PC-9 (cell line): ENCODE data around the gene TMEM63B. TPM values are rescaled to one million over a fixed set of nuclear protein-coding genes. Genes with fewer than 3 reads are reported as not detected.

ENCODE experiments used
- BruUV-seq: library from RNA; stranded (reverse); fragments of 400-500 nt; replicated peaks from 2 replicates; lab custom pipeline; 2021; lab: Mats Ljungman, UMichigan
- CTCF ChIA-PET: fragments of 300-600 bp; sonication (Branson Sonifier 250); formaldehyde crosslinking; loops from one replicate; lab custom pipeline; 2022; ENCODE audit warnings: antibody characterized with exemption; lab: Charles Lee
- POLR2A ChIA-PET: fragments of 300-600 bp; sonication (Branson Sonifier 250); formaldehyde crosslinking; loops from one replicate; lab custom pipeline; 2022; ENCODE audit warnings: antibody characterized with exemption; ENCODE audit not compliant: unreplicated experiment; lab: Charles Lee
- DNase-seq, 2 experiments: peaks; one replicate each; pipeline versions ENCODE4 v3.0.0 to v3.0.0-alpha.2; 2015 to 2022; ENCODE audit warnings: mixed read lengths in 1 of 2
- H2AFZ ChIP-seq: fragments of 200-600 bp; sonication (generic); 2 replicates; pipeline ENCODE4 v1.8.1; 2017; ENCODE audit warnings: antibody characterized with exemption
- H3F3A ChIP-seq: fragments of 200-600 bp; sonication (generic); 2 replicates; pipeline ENCODE4 v1.8.1; 2017; ENCODE audit warnings: antibody characterized with exemption, mild to moderate bottlenecking, low read depth; ENCODE audit not compliant: insufficient read depth
- H3K27ac ChIP-seq: fragments of 200-600 bp; sonication (generic); 2 replicates; pipeline ENCODE4 v1.6.1; 2016; ENCODE audit warnings: mixed run types
- H3K27me3 ChIP-seq: fragments of 200-600 bp; sonication (generic); 2 replicates; pipeline ENCODE4 v1.6.1; 2016; ENCODE audit warnings: low read depth, mixed run types; ENCODE audit not compliant: insufficient read depth
- H3K36me3 ChIP-seq: fragments of 200-600 bp; sonication (generic); 2 replicates; pipeline ENCODE4 v1.6.1; 2016; ENCODE audit warnings: low read depth, mixed run types
- H3K4me1 ChIP-seq: fragments of 200-600 bp; sonication (generic); replicated peaks from 2 replicates; pipeline ENCODE4 v1.6.1; 2016; ENCODE audit warnings: mixed run types; ENCODE audit not compliant: insufficient read depth
- H3K4me2 ChIP-seq: fragments of 200-600 bp; sonication (generic); 2 replicates; pipeline ENCODE4 v1.6.1; 2017; ENCODE audit warnings: mixed run types
- H3K4me3 ChIP-seq: fragments of 200-600 bp; sonication (generic); 2 replicates; pipeline ENCODE4 v1.6.1; 2016; ENCODE audit warnings: mixed run types
- H3K79me2 ChIP-seq: fragments of 200-600 bp; sonication (generic); 2 replicates; pipeline ENCODE4 v1.6.1; 2017; ENCODE audit warnings: low read depth, mixed run types
- H3K9me2 ChIP-seq: fragments of 200-600 bp; sonication (generic); 2 replicates; pipeline ENCODE4 v1.8.1; 2017; ENCODE audit warnings: mild to moderate bottlenecking; ENCODE audit not compliant: insufficient read depth
- H3K9me3 ChIP-seq: fragments of 200-600 bp; sonication (generic); 2 replicates; pipeline ENCODE4 v1.8.1; 2016; ENCODE audit warnings: low read depth; ENCODE audit not compliant: insufficient read depth
- H4K20me1 ChIP-seq: fragments of 200-600 bp; sonication (generic); 2 replicates; pipeline ENCODE4 v1.8.1; 2017; ENCODE audit not compliant: insufficient read depth
- EZH2 ChIP-seq: fragments of 200-600 bp; sonication (generic); IDR thresholded peaks from 2 replicates; pipeline ENCODE4 v1.8.0; 2017; ENCODE audit warnings: antibody characterized with exemption, low read depth
- intact Hi-C: fragments of 100-400 bp; cut with micrococcal nuclease; formaldehyde crosslinking; loops from one replicate; pipeline ENCODE4 v1.10.0; 2022; ENCODE audit not compliant: unreplicated experiment
- total RNA-seq: library from RNA; stranded (reverse); gene quantifications from 2 replicates; pipeline ENCODE4 v1.2.3, GENCODE V29; 2021
- TF ChIP-seq, protein P1 (sequence below): fragments of 200-600 bp; sonication (generic); conservative IDR thresholded peaks from 2 replicates; pipeline ENCODE4 v1.6.1; 2017; ENCODE audit warnings: mixed run types, antibody characterized with exemption, mild to moderate bottlenecking, moderate library complexity

TMEM63B gene
- total RNA-seq, 1 experiment from 2014 or later: 38.5 TPM

DNA sequence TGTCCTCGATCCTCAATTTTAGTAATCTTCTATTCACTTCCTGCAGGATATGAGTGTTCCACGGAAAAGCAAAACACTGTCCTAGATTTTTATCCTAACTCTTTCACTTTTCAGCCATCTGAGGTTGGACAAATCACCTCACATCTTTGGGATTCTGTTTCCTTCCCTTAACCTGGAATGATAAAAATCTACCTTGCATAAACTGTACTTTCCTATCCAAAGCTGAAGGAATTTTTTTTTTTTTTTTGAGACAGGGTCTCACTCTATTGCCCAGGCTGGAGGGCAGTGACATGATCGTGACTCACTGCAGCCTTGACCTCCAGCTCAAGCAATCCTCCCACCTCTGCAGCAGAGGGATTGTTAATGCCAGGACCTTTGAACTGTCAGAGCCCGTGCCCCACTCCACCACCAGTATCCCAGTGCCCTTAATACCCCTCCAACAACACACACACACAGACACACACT lies 51.8 kb downstream of the TMEM63B start:
- Histone ChIP-seq H3F3A (peaks cover 15% of the 10 kb centered on the region; the same call in 1 of the 2 replicates), H3K27me3 (no peaks in the 10 kb centered on the region), H3K4me1 (no peaks in the 10 kb centered on the region), H3K36me3 (no peaks in the 10 kb centered on the region), H3K4me3 (no peak overlapping the region), H4K20me1 (no peaks in the 10 kb centered on the region), H3K9me3 (no peaks in the 10 kb centered on the region), H3K9me2 (no peaks in the 10 kb centered on the region), H3K79me2 (no peaks in the 10 kb centered on the region), H3K27ac (no peak overlapping the region), H2AFZ (no peak overlapping the region), H3K4me2 (no peak overlapping the region)
- CTCF ChIA-PET: no interaction called here
- DNase-seq: no peak
- BruUV-seq: no TSS peak
- POLR2A ChIA-PET: interaction anchor here (0.6 kb wide), 1 partner anchor 52 kb away, joined by 3 read pairs; the partner anchor contains the start of genes MRPL14 and TMEM63B
- TF ChIP-seq EZH2: no peak
- TF ChIP-seq, protein P1, sequence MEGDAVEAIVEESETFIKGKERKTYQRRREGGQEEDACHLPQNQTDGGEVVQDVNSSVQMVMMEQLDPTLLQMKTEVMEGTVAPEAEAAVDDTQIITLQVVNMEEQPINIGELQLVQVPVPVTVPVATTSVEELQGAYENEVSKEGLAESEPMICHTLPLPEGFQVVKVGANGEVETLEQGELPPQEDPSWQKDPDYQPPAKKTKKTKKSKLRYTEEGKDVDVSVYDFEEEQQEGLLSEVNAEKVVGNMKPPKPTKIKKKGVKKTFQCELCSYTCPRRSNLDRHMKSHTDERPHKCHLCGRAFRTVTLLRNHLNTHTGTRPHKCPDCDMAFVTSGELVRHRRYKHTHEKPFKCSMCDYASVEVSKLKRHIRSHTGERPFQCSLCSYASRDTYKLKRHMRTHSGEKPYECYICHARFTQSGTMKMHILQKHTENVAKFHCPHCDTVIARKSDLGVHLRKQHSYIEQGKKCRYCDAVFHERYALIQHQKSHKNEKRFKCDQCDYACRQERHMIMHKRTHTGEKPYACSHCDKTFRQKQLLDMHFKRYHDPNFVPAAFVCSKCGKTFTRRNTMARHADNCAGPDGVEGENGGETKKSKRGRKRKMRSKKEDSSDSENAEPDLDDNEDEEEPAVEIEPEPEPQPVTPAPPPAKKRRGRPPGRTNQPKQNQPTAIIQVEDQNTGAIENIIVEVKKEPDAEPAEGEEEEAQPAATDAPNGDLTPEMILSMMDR: no peak
- intact Hi-C loops: no loop called here

DNA sequence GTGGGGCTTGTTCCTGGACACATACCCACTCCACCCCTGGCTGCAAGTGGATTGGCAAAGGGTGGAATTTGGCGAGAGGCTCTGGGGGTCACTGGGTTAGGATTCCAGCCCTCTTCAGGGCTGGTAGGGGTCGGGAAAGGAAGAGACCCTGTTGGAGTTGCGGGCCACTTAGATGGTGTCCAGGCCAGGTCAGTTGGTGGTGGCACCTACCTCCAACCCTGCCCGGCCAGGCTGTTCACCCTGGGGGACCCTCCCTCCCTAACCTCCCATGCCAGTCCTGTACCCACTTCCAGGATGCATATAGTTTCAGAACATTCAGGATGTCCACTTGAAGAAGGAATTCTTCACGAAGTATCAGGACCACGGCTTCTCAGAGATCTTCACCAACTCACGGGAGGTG lies 52.3 kb downstream of the TMEM63B start:
- no peaks in the 10 kb centered on the region for H3K79me2 ChIP-seq
- H3K9me3 ChIP-seq: no peaks in the 10 kb centered on the region
- no peak overlapping the region for H3K4me3 ChIP-seq
- H3K9me2 ChIP-seq: no peaks in the 10 kb centered on the region
- no peaks in the 10 kb centered on the region for H3K36me3 ChIP-seq
- H3K4me2 ChIP-seq: no peak overlapping the region
- no peak overlapping the region for H2AFZ ChIP-seq
- H4K20me1 ChIP-seq: no peaks in the 10 kb centered on the region
- intact Hi-C loops: no loop called here
- ChIA-PET CTCF (no interaction called here), POLR2A (interaction anchor here (0.6 kb wide), 1 partner anchor 52 kb away, joined by 3 read pairs; the partner anchor contains the start of genes MRPL14 and TMEM63B)
- BruUV-seq: no TSS peak
- TF ChIP-seq EZH2: no peak
- TF ChIP-seq, protein P1: no peak
- H3K27ac ChIP-seq: no peak overlapping the region
- H3K27me3 ChIP-seq: no peaks in the 10 kb centered on the region
- H3K4me1 ChIP-seq: no peaks in the 10 kb centered on the region
- H3F3A ChIP-seq: peaks cover 15% of the 10 kb centered on the region; the same call in 1 of the 2 replicates
- DNase-seq: no peak

DNA sequence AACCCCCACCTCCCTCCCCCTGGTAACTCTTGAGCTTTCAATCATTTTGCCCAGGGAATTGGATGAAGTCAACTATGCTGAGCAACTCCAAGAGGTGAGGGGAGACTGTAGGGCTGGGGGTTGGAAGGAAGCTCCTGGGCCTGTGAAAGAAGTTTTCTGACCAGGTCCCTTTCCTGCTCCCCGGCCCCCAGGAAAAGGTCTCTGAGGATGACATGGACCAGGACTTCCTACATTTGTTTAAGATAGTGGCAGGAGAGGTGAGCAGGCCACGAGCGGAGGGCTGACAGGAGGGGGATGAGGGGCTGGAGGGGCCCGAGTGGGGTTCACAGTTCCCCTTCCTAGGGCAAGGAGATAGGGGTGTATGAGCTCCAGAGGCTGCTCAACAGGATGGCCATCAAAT lies 53.1 kb downstream of the TMEM63B start:
- Histone ChIP-seq H4K20me1 (no peaks in the 10 kb centered on the region), H3F3A (peaks cover 15% of the 10 kb centered on the region; the same call in 1 of the 2 replicates), H3K9me2 (no peaks in the 10 kb centered on the region), H3K4me1 (no peaks in the 10 kb centered on the region), H2AFZ (no peak overlapping the region), H3K9me3 (no peaks in the 10 kb centered on the region), H3K36me3 (no peaks in the 10 kb centered on the region), H3K27me3 (no peaks in the 10 kb centered on the region), H3K79me2 (no peaks in the 10 kb centered on the region), H3K4me3 (no peak overlapping the region), H3K4me2 (no peak overlapping the region), H3K27ac (no peak overlapping the region)
- DNase-seq: no peak
- TF ChIP-seq, protein P1: no peak
- TF ChIP-seq EZH2: no peak
- no TSS peak for BruUV-seq
- intact Hi-C loops: no loop called here
- ChIA-PET CTCF (no interaction called here), POLR2A (no interaction called here)
